GOT3 (cell line): ENCODE data around the gene ATXN7L3.
"Not testable (repeated sequence)": the region's sequence is repeated elsewhere in the genome, so short reads cannot be mapped to it uniquely, and the experiment has no call there.

Experiments
- DNase-seq: peaks from one replicate; lab custom pipeline; 2025; ENCODE audit warnings: mixed read lengths; lab: John Stamatoyannopoulos, UW

ATXN7L3 gene

GRCh38 chr17:44199553-44200477 lies at the start of gene ATXN7L3:
Gene ATXN7L3 (minus strand): TSS chr17:44199884. CDS start chr17:44198070, 1,814 bp downstream.
- DNase-seq: peak; percentile 93

GRCh38 chr17:44247876-44248736 lies 48.4 kb upstream of the ATXN7L3 start:
- no peak for DNase-seq

DNA sequence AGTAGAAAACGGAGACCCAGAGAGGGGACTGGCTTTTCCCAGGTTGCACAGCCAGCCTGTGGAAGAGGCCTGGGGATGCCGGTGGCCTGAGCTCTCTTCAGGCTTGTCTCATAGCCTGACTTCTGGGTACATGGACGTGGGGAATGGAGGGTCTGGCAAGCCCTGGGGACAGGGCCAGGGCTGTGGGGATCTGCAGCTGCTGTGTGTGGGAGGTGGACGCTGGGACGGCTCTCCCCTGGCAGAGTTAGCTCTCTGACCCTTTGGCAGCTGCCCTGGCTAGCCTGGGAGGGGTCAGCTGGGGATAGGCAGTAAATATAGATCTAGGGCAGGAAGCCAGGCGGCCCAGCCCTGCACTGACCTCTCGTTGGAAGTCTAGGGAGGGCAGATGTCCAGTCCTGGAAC lies 47.8 kb upstream of the ATXN7L3 start:
- no peak for DNase-seq

DNA sequence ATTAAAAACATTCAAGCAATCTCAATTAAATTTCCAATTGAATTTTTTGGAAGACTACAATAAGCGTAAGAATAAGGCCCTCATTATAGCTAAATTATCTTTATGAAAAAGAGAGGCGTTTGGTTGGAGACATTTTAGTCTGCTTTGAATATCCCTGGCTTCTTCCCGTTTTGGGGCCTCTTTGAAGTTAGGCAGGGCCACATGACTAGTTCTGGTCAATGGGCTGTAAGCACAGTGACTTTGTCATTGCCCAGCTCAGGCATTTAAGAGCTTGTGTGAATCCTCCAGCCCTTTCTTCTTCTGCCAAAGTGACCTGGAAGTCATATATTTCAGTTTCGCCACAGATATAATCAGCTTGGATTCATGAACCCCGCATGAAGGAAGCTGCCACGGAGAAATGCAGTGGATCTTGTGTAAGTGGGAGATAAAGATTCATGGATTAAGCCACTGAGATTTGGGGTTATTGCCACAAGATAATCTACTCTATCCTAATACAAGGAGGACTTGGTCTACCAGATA lies 41.5 kb upstream of the ATXN7L3 start:
- no peak for DNase-seq

DNA sequence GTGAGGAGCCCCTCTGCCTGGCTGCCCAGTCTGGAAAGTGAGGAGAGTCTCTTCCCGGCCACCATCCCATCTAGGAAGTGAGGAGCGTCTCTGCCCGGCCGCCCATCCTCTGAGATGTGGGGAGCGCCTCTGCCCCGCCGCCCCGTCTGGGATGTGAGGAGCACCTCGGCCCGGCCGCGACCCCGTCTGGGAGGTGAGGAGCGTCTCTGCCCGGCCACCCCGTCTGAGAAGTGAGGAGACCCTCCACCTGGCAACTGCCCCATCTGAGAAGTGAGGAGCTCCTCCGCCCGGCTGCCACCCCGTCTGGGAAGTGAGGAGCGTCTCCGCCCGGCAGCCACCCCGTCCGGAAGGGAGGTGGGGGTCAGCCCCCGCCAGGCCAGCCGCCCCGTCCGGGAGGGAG lies 38.2 kb upstream of the ATXN7L3 start:
- not testable (repeated sequence) for DNase-seq

DNA sequence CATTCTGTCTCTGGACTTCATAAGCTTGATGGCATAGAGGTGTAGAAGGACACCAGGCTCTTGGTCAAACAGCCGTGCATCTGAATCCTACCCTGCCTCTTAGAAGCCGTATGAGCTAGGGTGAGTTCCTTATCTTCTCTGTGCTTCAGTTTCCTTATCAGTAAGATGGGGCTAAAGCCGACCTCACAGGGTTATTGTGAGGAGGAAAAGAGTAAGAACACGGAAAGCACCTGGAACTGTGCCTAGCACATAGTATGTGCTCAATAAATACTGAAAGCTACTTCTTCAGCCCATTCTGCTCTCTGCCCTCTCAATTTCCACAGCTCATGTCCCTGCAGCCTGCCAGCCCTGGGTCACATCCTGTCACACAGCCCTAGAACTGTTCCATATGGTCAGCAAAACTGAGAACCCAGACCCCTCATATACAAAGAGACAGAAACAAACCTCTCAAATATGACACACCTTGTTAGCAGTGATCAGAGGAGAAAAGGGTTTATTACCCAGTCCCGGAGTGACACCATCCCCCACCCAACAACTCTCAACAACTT lies 36.8 kb upstream of the ATXN7L3 start:
- no peak for DNase-seq

- DNase-seq: no peak
These were observed 35.9 kb upstream of the ATXN7L3 start for GRCh38 chr17:44235583-44235936.

DNA sequence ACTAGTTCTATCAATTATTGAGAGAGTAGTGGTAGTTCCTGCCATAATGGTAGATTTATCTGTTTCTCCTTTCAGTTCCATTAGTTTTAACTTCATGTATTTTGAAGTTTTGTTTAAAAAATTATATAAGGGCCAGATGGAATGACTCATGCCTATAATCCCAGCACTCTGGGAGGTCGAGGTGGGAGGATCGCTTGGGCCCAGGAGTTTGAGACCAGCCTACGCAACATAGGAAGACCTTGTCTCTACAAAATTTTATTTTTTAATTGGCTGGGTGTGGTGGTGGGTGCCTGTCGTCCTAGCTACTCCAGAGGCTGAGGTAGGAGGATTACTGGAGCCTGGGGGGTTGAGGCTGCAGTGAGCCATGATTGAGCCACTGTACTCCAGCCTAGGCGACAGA lies 33.9 kb upstream of the ATXN7L3 start:
- DNase-seq: no peak

DNA sequence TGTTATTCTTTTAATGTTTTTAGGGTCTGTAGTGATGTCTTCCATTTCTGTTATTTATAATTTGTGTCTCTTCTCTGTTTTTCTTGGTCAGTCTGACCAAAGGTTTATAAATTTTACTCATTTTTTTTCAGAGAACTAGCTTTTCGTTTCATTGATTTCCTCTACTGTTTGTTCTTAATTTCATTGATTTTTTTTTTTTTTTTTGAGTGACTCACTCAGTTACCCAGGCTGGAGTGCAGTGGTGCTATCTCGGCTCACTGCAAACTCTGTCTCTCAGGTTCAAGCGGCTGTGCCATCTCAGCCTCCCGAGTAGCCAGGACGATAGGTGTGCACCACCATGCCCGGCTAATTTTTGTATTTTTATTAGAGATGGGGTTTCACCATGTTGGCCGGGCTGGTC lies 32.4 kb upstream of the ATXN7L3 start:
- no peak for DNase-seq

DNA sequence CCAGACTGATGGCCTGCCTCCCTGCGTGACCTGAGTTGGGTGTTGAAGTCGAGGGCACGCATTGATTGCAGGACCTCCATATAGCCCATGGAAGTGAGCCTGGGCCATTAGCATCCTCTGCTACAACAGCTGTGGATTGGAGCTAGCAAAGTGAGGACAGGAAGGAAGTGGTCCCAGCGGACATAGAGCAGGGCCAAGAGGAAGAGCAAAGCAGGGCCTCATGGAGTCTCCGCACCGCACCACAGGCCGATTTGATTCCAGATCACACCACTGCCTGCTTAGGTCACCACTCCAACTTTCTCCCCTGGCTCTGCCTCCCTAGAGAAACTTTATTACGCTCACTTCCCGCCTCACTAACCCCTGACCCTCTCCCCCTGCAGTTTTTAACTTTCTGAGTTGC lies 30.5 kb upstream of the ATXN7L3 start:
- DNase-seq: no peak

- no peak for DNase-seq
These were observed 29.4 kb upstream of the ATXN7L3 start for GRCh38 chr17:44229090-44229489.

GRCh38 chr17:44223541-44224071 lies 23.9 kb upstream of the ATXN7L3 start:
- DNase-seq: peak; percentile 47

- no peak for DNase-seq
These were observed 22.6 kb upstream of the ATXN7L3 start for GRCh38 chr17:44222112-44222869.

DNA sequence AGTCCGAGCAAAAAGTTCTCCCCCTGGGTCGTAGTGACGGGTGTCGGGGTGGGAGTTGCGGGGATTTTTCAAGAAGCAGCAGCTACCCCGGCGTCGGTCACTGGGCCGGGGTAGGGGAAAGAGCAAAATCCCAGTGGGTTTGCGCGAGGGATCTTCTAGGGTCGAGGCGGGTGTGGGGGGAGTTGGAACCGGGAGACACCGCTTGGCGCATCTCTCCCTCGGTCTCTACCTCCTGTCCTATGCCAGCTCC lies 22.1 kb upstream of the ATXN7L3 start:
- DNase-seq: no peak

- DNase-seq: peak; percentile 35
These were observed 21.6 kb upstream of the ATXN7L3 start for GRCh38 chr17:44221084-44221861.

- no peak for DNase-seq
These were observed 20.8 kb upstream of the ATXN7L3 start for GRCh38 chr17:44220213-44221083.

DNA sequence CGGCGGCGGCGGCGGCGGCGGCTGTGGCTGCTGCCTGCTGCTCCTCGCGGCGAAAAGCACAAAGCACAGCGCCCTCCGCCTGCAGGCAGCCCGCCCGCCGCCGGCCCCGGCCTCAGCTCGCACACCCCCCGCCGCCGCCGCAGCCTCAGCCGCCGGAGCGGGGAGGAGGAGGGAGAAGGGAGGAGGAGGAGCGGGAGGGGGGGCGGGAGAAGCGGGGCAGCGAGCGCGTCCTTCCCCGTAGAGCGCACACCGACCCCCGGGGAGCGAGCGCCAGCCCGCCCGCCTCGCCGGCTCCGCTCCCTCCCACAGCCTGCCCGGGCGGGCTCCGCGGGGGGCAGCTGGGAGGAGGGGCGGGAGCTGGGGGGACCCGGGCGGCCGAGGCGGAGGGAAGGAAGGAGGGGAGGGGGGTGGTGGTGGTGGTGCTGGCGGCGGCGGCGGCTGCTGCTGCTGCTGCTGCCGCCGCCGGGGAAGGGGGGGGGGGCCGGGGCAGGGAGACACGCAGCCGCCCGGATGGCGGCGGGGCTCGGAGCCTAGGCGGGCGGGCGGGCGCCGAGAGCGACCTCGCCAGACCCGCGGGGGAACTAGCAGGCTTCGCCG lies 20.0 kb upstream of the ATXN7L3 start, which contains the start of gene UBTF:
Gene UBTF, minus strand, starts transcription at position 60 of the 597 bp plus-strand sequence. CDS start 1,446 bp downstream, outside the sequence.
- no peak for DNase-seq

DNA sequence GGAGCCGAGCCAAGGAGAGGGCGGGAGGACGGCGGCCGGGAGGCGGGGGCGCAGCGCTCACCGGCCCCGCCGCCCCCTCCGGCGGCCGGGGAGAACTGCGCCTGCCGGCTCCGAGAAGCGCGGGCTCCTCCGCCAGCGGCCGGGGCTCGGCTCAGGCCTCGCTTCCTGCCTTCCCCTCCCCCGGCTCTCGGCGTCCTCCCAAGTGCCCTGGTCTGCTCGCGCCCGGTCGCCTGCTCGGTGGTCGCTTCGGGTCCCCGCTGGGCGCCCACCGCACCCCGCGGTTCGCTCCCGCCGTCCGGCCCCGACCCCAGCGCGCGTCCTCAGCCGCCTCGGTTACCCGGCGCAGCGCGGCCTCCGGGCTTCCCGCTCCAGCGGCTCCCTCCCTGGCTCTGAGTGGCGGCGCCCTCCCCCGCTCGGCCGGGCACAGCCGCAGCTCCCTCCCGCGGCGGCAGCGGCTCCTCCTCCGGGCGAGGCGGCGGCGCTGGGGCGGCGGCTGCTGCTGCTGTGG lies 19.5 kb upstream of the ATXN7L3 start:
- no peak for DNase-seq
